Progenitor cell of endocrine pancreas (in vitro differentiated cells): ENCODE measurements around the gene FRMD6. TPM values are rescaled to one million over a fixed set of nuclear protein-coding genes. Genes with fewer than 3 reads are reported as not detected.

ENCODE experiments used
- DNase-seq: peaks from one replicate; pipeline ENCODE4 v3.0.0; 2021; ENCODE audit warnings: low spot score; ENCODE audit not compliant: unreplicated experiment
- H3K27ac Mint-ChIP-seq: 2 replicates; pipeline ENCODE4 v1.8.0; 2021; ENCODE audit warnings: mild to moderate bottlenecking, moderate library complexity, mixed read lengths
- H3K27me3 Mint-ChIP-seq: 2 replicates; pipeline ENCODE4 v1.8.0; 2021; ENCODE audit warnings: mixed read lengths
- H3K36me3 Mint-ChIP-seq: 2 replicates; pipeline ENCODE4 v1.8.0; 2022; ENCODE audit warnings: mixed read lengths; ENCODE audit not compliant: insufficient read depth
- H3K4me1 Mint-ChIP-seq: 2 replicates; pipeline ENCODE4 v1.8.0; 2021; ENCODE audit warnings: low read depth, mixed read lengths
- H3K4me3 Mint-ChIP-seq: 2 replicates; pipeline ENCODE4 v1.8.0; 2021; ENCODE audit warnings: low read depth, mild to moderate bottlenecking, moderate library complexity, mixed read lengths
- H3K9me3 Mint-ChIP-seq: 2 replicates; pipeline ENCODE4 v1.8.0; 2021; ENCODE audit warnings: low read depth, mixed read lengths
- total RNA-seq: library from RNA; stranded (reverse); gene quantifications from 2 replicates; pipeline ENCODE4 v1.2.1, GENCODE V29; 2021
- TF ChIP-seq, protein P1 (sequence below): fragments of 200-600 bp; sonication (generic); IDR thresholded peaks from one replicate; pipeline ENCODE4 v1.5.0; 2021; ENCODE audit warnings: antibody characterized with exemption, mild to moderate bottlenecking; ENCODE audit not compliant: unreplicated experiment

FRMD6 gene
- total RNA-seq, 1 donor from 2014 or later: 40.7 TPM

- Mint-ChIP-seq H3K9me3 (peaks cover 3% of the 10 kb centered on the region), H3K4me1 (peaks cover 5% of the 10 kb centered on the region), H3K27me3 (no peaks in the 10 kb centered on the region), H3K4me3 (no peak overlapping the region), H3K27ac (no peak overlapping the region), H3K36me3 (peaks cover 20% of the 10 kb centered on the region)
- DNase-seq: no peak
- TF ChIP-seq, protein P1, sequence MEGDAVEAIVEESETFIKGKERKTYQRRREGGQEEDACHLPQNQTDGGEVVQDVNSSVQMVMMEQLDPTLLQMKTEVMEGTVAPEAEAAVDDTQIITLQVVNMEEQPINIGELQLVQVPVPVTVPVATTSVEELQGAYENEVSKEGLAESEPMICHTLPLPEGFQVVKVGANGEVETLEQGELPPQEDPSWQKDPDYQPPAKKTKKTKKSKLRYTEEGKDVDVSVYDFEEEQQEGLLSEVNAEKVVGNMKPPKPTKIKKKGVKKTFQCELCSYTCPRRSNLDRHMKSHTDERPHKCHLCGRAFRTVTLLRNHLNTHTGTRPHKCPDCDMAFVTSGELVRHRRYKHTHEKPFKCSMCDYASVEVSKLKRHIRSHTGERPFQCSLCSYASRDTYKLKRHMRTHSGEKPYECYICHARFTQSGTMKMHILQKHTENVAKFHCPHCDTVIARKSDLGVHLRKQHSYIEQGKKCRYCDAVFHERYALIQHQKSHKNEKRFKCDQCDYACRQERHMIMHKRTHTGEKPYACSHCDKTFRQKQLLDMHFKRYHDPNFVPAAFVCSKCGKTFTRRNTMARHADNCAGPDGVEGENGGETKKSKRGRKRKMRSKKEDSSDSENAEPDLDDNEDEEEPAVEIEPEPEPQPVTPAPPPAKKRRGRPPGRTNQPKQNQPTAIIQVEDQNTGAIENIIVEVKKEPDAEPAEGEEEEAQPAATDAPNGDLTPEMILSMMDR: no peak
These were observed 79.0 kb downstream of the FRMD6 start for GRCh38 chr14:51730684-51731083.

DNA sequence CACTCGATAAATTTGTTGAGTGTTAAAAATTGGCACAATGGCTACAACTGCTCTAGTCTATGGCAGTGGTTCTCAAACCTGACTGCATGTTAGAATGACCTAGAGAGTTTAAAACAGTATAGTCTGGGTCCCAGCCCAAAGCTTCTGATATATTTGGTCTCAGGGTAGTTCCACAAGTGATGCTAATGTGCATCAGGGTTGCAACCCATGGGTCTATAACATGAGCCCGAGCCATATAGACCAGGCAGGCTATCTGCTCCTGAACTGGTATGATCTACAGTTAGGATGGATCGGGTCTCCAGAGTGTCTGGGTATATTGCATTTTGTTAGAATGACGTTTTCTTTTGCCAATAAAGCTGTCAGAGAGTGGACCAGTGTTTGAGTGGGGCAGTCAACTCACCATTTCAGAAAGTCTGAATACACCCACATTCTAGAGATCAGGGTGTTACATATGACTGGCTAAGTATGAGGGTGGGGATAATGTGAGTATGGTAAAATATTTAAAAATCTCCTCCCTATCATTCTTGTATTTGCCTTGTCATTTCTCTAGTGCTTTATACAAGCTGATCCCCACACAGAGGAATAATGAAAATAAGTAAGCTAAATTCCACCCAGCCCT lies 80.9 kb downstream of the FRMD6 start:
- Mint-ChIP-seq H3K36me3 (peaks cover 12% of the 10 kb centered on the region), H3K9me3 (peaks cover 3% of the 10 kb centered on the region), H3K4me3 (no peak overlapping the region), H3K27ac (no peak overlapping the region), H3K27me3 (no peaks in the 10 kb centered on the region), H3K4me1 (peaks cover 5% of the 10 kb centered on the region)
- no peak for DNase-seq
- TF ChIP-seq, protein P1: no peak

DNA sequence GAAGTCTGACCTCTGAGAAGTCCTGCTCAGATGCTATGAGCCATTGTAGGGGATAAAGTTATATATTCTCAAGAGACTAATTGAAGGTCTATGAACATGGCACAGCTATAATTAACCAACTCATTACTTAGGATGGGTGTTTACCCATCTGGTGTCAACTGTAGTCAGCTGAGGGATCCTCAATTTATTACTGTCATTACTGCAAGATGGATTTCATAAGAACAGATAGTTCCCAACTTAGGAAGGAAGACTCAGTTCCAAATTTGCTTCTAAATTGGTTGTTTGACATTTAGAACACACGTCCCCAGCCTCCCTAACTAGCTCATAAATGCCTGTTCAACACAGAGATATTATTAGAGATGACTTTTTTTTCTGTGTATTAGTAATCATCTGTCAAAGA lies 81.4 kb downstream of the FRMD6 start:
- H3K27ac Mint-ChIP-seq: no peak overlapping the region
- peaks cover 8% of the 10 kb centered on the region for H3K36me3 Mint-ChIP-seq
- no peak overlapping the region for H3K4me3 Mint-ChIP-seq
- TF ChIP-seq, protein P1: no peak
- no peaks in the 10 kb centered on the region for H3K27me3 Mint-ChIP-seq
- no peak for DNase-seq
- H3K9me3 Mint-ChIP-seq: peaks cover 3% of the 10 kb centered on the region
- peaks cover 5% of the 10 kb centered on the region for H3K4me1 Mint-ChIP-seq

- no peaks in the 10 kb centered on the region for H3K36me3 Mint-ChIP-seq
- DNase-seq: no peak
- no peak overlapping the region for H3K4me3 Mint-ChIP-seq
- H3K9me3 Mint-ChIP-seq: peaks cover 3% of the 10 kb centered on the region
- H3K27me3 Mint-ChIP-seq: no peaks in the 10 kb centered on the region
- no peak overlapping the region for H3K27ac Mint-ChIP-seq
- peaks cover 3% of the 10 kb centered on the region for H3K4me1 Mint-ChIP-seq
- TF ChIP-seq, protein P1: no peak
These were observed 84.1 kb downstream of the FRMD6 start for GRCh38 chr14:51735851-51736250.

GRCh38 chr14:51738754-51739153 lies 87.0 kb downstream of the FRMD6 start:
- TF ChIP-seq, protein P1: peak; percentile 5
- Mint-ChIP-seq H3K4me1 (no peaks in the 10 kb centered on the region), H3K27me3 (no peaks in the 10 kb centered on the region), H3K36me3 (no peaks in the 10 kb centered on the region), H3K4me3 (no peak overlapping the region), H3K27ac (no peak overlapping the region), H3K9me3 (peaks cover 14% of the 10 kb centered on the region)
- no peak for DNase-seq
